Vagina (tissue), 2 donors: ENCODE data around the gene AZIN2. TPM values are rescaled to one million over a fixed set of nuclear protein-coding genes. Genes with fewer than 3 reads are reported as not detected.

Source experiments
- DNase-seq, 2 donors: peaks; one replicate each; pipeline ENCODE4 v3.0.0-alpha.2; 2017; ENCODE audit errors: extremely low spot score in 2 of 2
- H3K27ac ChIP-seq: fragments of 200-600 bp; sonication (generic); one replicate; pipeline ENCODE4 v1.5.1; 2019
- H3K27me3 ChIP-seq: fragments of 200-600 bp; sonication (generic); one replicate; pipeline ENCODE4 v1.5.1; 2019
- H3K36me3 ChIP-seq, 2 donors: fragments of 200-600 bp; sonication (generic); one replicate each; pipeline ENCODE4 v1.5.1; 2017 to 2019
- H3K4me1 ChIP-seq: fragments of 200-600 bp; sonication (generic); one replicate; pipeline ENCODE4 v1.5.1; 2019
- H3K4me3 ChIP-seq, 2 donors: fragments of 200-600 bp; sonication (generic); 1 replicate in 1 of 2; 2 replicates in 1 of 2; pipeline ENCODE4 v1.5.1; 2016 to 2019
- H3K9me3 ChIP-seq: fragments of 200-600 bp; sonication (generic); one replicate; pipeline ENCODE4 v1.5.1; 2019
- POLR2A ChIP-seq, 2 donors: fragments of 450-650 bp; IDR thresholded peaks; one replicate each; pipeline ENCODE4 v1.6.1; 2017; ENCODE audit warnings: antibody characterized with exemption in 2 of 2, mild to moderate bottlenecking in 2 of 2, moderate library complexity in 2 of 2
- POLR2AphosphoS5 ChIP-seq, 2 donors: sonication (generic); formaldehyde crosslinking; IDR thresholded peaks; one replicate each; pipeline ENCODE4 v1.9.0; 2017; ENCODE audit warnings: antibody characterized with exemption in 2 of 2, mild to moderate bottlenecking in 2 of 2, low read depth in 1 of 2; ENCODE audit not compliant: insufficient read depth in 1 of 2
- intact Hi-C: fragments of 100-400 bp; cut with DNase I; formaldehyde crosslinking; loops from one replicate; pipeline ENCODE4 v1.15.1; 2023
- total RNA-seq: library from RNA; depleted of rRNA; stranded (reverse); fragments of >200 nt; gene quantifications from one replicate; pipeline ENCODE4 v1.2.3, GENCODE V29; 2016
- TF ChIP-seq, protein P1 (sequence below), 3 experiments: fragments of 450-650 bp in 2 of 3; fragments of 200-600 bp in 1 of 3; sonication (generic) in 1 of 3; IDR thresholded peaks; one replicate each; pipeline ENCODE4 v1.5.1; 2017 to 2019; ENCODE audit warnings: antibody characterized with exemption in 3 of 3, mild to moderate bottlenecking in 2 of 3, moderate library complexity in 2 of 3

The AZIN2 gene
- total RNA-seq, 1 donor from 2014 or later = 7.9 TPM

GRCh38 chr1:33048426-33048825 lies 32.5 kb upstream of the AZIN2 start:
- DNase-seq = no peak
- intact Hi-C loops = loop anchor here (10.0 kb wide), 1 partner anchor 114 kb away; no protein-coding TSS in a partner anchor
- H3K36me3 ChIP-seq = no peaks in the 10 kb centered on the region

DNA sequence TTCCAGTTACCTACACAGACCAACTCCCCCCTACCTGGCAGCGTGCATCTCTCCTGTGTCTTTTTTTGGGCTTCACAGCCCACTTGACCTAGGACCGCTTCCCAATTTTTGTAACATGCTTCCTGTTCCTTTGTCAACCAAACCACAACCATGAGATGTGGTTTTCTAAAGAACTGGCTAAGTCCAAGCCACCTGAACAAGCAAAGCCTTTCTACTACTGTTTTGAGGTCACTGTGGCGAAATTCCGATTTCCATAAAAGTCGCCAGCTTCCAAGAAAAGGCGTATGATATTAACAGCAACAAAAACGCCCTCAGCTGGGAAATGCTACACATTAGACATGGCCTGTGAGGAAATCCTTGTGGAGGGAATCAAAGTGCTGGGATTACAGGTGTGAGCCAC lies 31.6 kb upstream of the AZIN2 start:
- Histone ChIP-seq H3K27me3 (no peaks in the 10 kb centered on the region), H3K4me3 (no peak overlapping the region), H3K36me3 (no peaks in the 10 kb centered on the region), H3K9me3 (no peaks in the 10 kb centered on the region), H3K4me1 (no peaks in the 10 kb centered on the region), H3K27ac (no peak overlapping the region)
- TF ChIP-seq POLR2A (IDR thresholded peaks at IDR 0.05) (no peak), POLR2AphosphoS5 (IDR thresholded peaks at IDR 0.05; ENCODE audit: insufficient read depth in 1 of 2, low read depth in 1 of 2) (no peak)
- TF ChIP-seq, protein P1, sequence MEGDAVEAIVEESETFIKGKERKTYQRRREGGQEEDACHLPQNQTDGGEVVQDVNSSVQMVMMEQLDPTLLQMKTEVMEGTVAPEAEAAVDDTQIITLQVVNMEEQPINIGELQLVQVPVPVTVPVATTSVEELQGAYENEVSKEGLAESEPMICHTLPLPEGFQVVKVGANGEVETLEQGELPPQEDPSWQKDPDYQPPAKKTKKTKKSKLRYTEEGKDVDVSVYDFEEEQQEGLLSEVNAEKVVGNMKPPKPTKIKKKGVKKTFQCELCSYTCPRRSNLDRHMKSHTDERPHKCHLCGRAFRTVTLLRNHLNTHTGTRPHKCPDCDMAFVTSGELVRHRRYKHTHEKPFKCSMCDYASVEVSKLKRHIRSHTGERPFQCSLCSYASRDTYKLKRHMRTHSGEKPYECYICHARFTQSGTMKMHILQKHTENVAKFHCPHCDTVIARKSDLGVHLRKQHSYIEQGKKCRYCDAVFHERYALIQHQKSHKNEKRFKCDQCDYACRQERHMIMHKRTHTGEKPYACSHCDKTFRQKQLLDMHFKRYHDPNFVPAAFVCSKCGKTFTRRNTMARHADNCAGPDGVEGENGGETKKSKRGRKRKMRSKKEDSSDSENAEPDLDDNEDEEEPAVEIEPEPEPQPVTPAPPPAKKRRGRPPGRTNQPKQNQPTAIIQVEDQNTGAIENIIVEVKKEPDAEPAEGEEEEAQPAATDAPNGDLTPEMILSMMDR (IDR thresholded peaks at IDR 0.05) = no peak
- no peak for DNase-seq
- intact Hi-C loops = loop anchor here (10.0 kb wide), 1 partner anchor 115 kb away; no protein-coding TSS in a partner anchor

More at GRCh38 chr1:33048426-33048825, 32.5 kb upstream of the AZIN2 start:
- no peak overlapping the region for H3K27ac ChIP-seq
- H3K4me3 ChIP-seq = no peak overlapping the region
- no peaks in the 10 kb centered on the region for H3K4me1 ChIP-seq
- H3K27me3 ChIP-seq = no peaks in the 10 kb centered on the region
- no peaks in the 10 kb centered on the region for H3K9me3 ChIP-seq
- TF ChIP-seq POLR2AphosphoS5 (IDR thresholded peaks at IDR 0.05; ENCODE audit: insufficient read depth in 1 of 2, low read depth in 1 of 2) (no peak), POLR2A (IDR thresholded peaks at IDR 0.05) (no peak)
- TF ChIP-seq, protein P1 (IDR thresholded peaks at IDR 0.05) = no peak

- intact Hi-C loops = no loop called here
- H3K9me3 ChIP-seq = no peaks in the 10 kb centered on the region
- DNase-seq = no peak
- no peaks in the 10 kb centered on the region for H3K27me3 ChIP-seq
- H3K4me3 ChIP-seq = no peak overlapping the region
- no peaks in the 10 kb centered on the region for H3K4me1 ChIP-seq
- H3K27ac ChIP-seq = no peak overlapping the region
- TF ChIP-seq, protein P1 (IDR thresholded peaks at IDR 0.05) = no peak
- no peak for TF ChIP-seq POLR2A (IDR thresholded peaks at IDR 0.05)
- no peak for TF ChIP-seq POLR2AphosphoS5 (IDR thresholded peaks at IDR 0.05; ENCODE audit: insufficient read depth in 1 of 2, low read depth in 1 of 2)
- no peaks in the 10 kb centered on the region for H3K36me3 ChIP-seq
Observed at GRCh38 chr1:33050221-33051076, 30.5 kb upstream of the AZIN2 start.

GRCh38 chr1:33055210-33056008 lies 25.5 kb upstream of the AZIN2 start:
- no peaks in the 10 kb centered on the region for H3K27me3 ChIP-seq
- intact Hi-C loops = no loop called here
- TF ChIP-seq POLR2AphosphoS5 (IDR thresholded peaks at IDR 0.05; ENCODE audit: insufficient read depth in 1 of 2, low read depth in 1 of 2) (peak in 1 of 2 donors; percentile 26), POLR2A (IDR thresholded peaks at IDR 0.05) (no peak)
- TF ChIP-seq, protein P1 (IDR thresholded peaks at IDR 0.05) = peak; percentile 26 to 72 (median 47)
- H3K4me3 ChIP-seq = no peak overlapping the region
- H3K9me3 ChIP-seq = no peaks in the 10 kb centered on the region
- H3K36me3 ChIP-seq = no peaks in the 10 kb centered on the region
- no peak overlapping the region for H3K27ac ChIP-seq
- DNase-seq = no peak
- no peaks in the 10 kb centered on the region for H3K4me1 ChIP-seq
